MM.1S (cell line): ENCODE measurements around the gene KAZALD1.

Source experiments
- DNase-seq: peaks from one replicate; pipeline ENCODE4 v3.0.0-alpha.2; 2015
- H2AFZ ChIP-seq: fragments of 300-600 bp; sonication (generic); 2 replicates; pipeline ENCODE4 v1.6.0; 2016; ENCODE audit warnings: antibody characterized with exemption, low read length
- H3F3A ChIP-seq: fragments of 300-600 bp; sonication (generic); 2 replicates; pipeline ENCODE4 v1.6.1; 2016; ENCODE audit warnings: mild to moderate bottlenecking, antibody characterized with exemption, low read length, moderate library complexity, mixed read lengths; ENCODE audit not compliant: insufficient read depth
- H3K27ac ChIP-seq: fragments of 300-600 bp; sonication (generic); 2 replicates; pipeline ENCODE4 v1.5.1; 2016; ENCODE audit warnings: mild to moderate bottlenecking, low read length
- H3K27me3 ChIP-seq: fragments of 300-600 bp; sonication (generic); replicated peaks from 2 replicates; pipeline ENCODE4 v1.6.0; 2016; ENCODE audit warnings: low read length; ENCODE audit not compliant: insufficient read depth
- H3K36me3 ChIP-seq: fragments of 300-600 bp; sonication (generic); replicated peaks from 2 replicates; pipeline ENCODE4 v1.6.1; 2016; ENCODE audit warnings: mild to moderate bottlenecking, low read length, mixed read lengths; ENCODE audit not compliant: insufficient read depth
- H3K4me1 ChIP-seq: fragments of 300-600 bp; sonication (generic); 2 replicates; pipeline ENCODE4 v1.6.1; 2016; ENCODE audit warnings: low read length, mixed read lengths
- H3K4me2 ChIP-seq: fragments of 300-600 bp; sonication (generic); 2 replicates; pipeline ENCODE4 v1.6.0; 2016; ENCODE audit warnings: low read depth, low read length
- H3K4me3 ChIP-seq: fragments of 300-600 bp; sonication (generic); 2 replicates; pipeline ENCODE4 v1.5.1; 2016; ENCODE audit warnings: low read length, mixed read lengths
- H3K79me2 ChIP-seq: fragments of 300-600 bp; sonication (generic); 2 replicates; pipeline ENCODE4 v1.6.1; 2016; ENCODE audit warnings: mixed run types, low read length, mixed read lengths
- H3K9ac ChIP-seq: fragments of 300-600 bp; sonication (generic); 2 replicates; pipeline ENCODE4 v1.6.1; 2016; ENCODE audit warnings: low read length, mixed read lengths
- H3K9me2 ChIP-seq: fragments of 300-600 bp; sonication (generic); replicated peaks from 2 replicates; pipeline ENCODE4 v1.6.1; 2016; ENCODE audit warnings: mild to moderate bottlenecking, low read length, mixed read lengths; ENCODE audit not compliant: insufficient read depth
- H3K9me3 ChIP-seq: fragments of 300-600 bp; sonication (generic); replicated peaks from 2 replicates; pipeline ENCODE4 v1.6.1; 2016; ENCODE audit warnings: mild to moderate bottlenecking, low read length, mixed read lengths; ENCODE audit not compliant: insufficient read depth
- H4K20me1 ChIP-seq: fragments of 300-600 bp; sonication (generic); 2 replicates; pipeline ENCODE4 v1.6.1; 2016; ENCODE audit warnings: mild to moderate bottlenecking, low read length, moderate library complexity, mixed read lengths; ENCODE audit not compliant: insufficient read depth
- EZH2 ChIP-seq: fragments of 300-600 bp; sonication (generic); optimal IDR thresholded peaks from 2 replicates; pipeline ENCODE3; 2017; ENCODE audit warnings: low read depth, mild to moderate bottlenecking, antibody characterized with exemption, low read length, mixed read lengths
- EZH2phosphoT487 ChIP-seq: fragments of 300-600 bp; sonication (generic); IDR thresholded peaks from 2 replicates; pipeline ENCODE4 v1.6.1; 2018; ENCODE audit warnings: antibody characterized with exemption, low read length
- TF ChIP-seq, protein P1 (sequence below): fragments of 300-600 bp; sonication (generic); IDR thresholded peaks from 2 replicates; pipeline ENCODE4 v1.5.1; 2016; ENCODE audit warnings: antibody characterized with exemption, low read length, mixed read lengths

The KAZALD1 gene

DNA sequence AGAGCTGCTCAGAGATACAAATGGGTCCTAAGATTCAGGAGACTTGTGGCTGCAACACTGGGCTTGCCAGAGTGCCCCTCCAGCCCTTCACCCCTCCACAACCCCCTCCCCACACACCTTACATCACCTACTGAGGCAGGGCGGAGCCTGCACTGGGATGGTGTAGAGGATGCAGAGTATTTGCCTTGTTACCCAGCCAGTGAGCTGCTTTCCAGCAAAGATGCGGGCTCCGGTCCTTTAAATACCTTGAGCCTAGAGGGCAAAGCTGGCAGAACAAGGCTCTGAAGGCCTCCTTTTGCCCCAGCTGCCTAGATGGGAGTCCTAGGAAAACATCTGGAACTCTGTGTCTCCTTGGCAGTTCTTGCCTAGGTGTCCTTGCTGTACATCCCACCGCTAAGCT, 34.6 kb downstream of the KAZALD1 start:
- no peak for DNase-seq
- no peaks in the 10 kb centered on the region for H3K79me2 ChIP-seq
- H3K9me2 ChIP-seq = no peaks in the 10 kb centered on the region
- H3K36me3 ChIP-seq = no peaks in the 10 kb centered on the region
- H3K4me2 ChIP-seq = no peak overlapping the region
- no peaks in the 10 kb centered on the region for H3K4me1 ChIP-seq
- H3K27ac ChIP-seq = no peak overlapping the region
- no peaks in the 10 kb centered on the region for H3F3A ChIP-seq
- TF ChIP-seq EZH2 = no peak
- TF ChIP-seq, protein P1, sequence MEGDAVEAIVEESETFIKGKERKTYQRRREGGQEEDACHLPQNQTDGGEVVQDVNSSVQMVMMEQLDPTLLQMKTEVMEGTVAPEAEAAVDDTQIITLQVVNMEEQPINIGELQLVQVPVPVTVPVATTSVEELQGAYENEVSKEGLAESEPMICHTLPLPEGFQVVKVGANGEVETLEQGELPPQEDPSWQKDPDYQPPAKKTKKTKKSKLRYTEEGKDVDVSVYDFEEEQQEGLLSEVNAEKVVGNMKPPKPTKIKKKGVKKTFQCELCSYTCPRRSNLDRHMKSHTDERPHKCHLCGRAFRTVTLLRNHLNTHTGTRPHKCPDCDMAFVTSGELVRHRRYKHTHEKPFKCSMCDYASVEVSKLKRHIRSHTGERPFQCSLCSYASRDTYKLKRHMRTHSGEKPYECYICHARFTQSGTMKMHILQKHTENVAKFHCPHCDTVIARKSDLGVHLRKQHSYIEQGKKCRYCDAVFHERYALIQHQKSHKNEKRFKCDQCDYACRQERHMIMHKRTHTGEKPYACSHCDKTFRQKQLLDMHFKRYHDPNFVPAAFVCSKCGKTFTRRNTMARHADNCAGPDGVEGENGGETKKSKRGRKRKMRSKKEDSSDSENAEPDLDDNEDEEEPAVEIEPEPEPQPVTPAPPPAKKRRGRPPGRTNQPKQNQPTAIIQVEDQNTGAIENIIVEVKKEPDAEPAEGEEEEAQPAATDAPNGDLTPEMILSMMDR = no peak
- H3K4me3 ChIP-seq = no peak overlapping the region
- H4K20me1 ChIP-seq = no peaks in the 10 kb centered on the region
- peaks cover 55% of the 10 kb centered on the region for H3K27me3 ChIP-seq
- H3K9me3 ChIP-seq = no peaks in the 10 kb centered on the region
- no peak overlapping the region for H2AFZ ChIP-seq
- H3K9ac ChIP-seq = no peak overlapping the region

DNA sequence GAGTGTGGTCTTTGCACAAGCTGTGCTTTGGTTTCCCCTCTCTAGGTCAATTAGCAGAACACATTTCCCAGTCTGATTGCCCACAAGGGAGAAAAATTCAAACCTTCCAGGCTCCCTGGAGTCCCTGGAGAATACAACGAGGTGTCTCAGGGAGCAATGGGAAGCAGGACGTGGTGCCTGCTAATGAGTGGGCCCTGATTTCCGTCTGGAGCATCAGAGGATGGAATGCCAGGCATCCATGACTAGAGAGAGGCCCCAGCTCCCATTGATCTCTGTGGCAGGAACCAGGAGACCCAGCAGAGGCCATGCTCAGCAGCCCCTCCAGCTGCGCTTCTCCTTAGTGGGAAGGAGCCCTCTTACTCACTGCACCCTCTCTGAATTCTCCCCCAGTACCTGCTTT, 36.1 kb downstream of the KAZALD1 start:
- Histone ChIP-seq H3F3A (no peaks in the 10 kb centered on the region), H4K20me1 (no peaks in the 10 kb centered on the region), H3K27me3 (peaks cover 50% of the 10 kb centered on the region), H3K79me2 (no peaks in the 10 kb centered on the region), H3K4me1 (no peaks in the 10 kb centered on the region), H3K9ac (no peak overlapping the region), H3K4me2 (no peak overlapping the region), H2AFZ (no peak overlapping the region), H3K36me3 (no peaks in the 10 kb centered on the region), H3K27ac (no peak overlapping the region), H3K9me2 (no peaks in the 10 kb centered on the region), H3K4me3 (no peak overlapping the region), H3K9me3 (no peaks in the 10 kb centered on the region)
- TF ChIP-seq EZH2 (no peak), EZH2phosphoT487 (no peak)
- TF ChIP-seq, protein P1 = no peak
- DNase-seq = no peak

DNA sequence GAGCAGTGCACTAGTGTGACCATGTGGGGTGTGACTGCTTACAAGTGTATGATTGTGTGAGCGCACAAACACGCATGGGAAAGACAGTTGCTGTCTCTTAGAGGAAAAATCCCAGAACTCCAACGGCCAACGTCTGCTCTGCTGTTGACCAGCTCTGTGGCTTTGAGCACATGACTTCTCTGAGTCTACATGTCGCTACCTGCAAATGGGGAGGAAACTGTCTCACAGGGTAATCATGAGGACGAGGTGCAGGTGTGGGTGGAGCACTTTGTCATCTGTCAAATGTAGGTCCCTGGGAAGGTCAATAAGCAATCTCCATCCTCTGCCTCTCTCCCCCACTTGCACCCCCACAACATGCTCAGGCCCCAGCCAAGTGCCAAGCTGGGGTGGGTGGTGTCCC, 38.1 kb downstream of the KAZALD1 start:
- Histone ChIP-seq H3K4me1 (no peaks in the 10 kb centered on the region), H3K36me3 (no peaks in the 10 kb centered on the region), H3K27ac (no peak overlapping the region), H3K9ac (no peak overlapping the region), H3K27me3 (peaks cover 35% of the 10 kb centered on the region), H3K4me2 (no peak overlapping the region), H2AFZ (no peak overlapping the region), H3K9me2 (no peaks in the 10 kb centered on the region), H3F3A (no peaks in the 10 kb centered on the region), H3K79me2 (no peaks in the 10 kb centered on the region), H3K9me3 (no peaks in the 10 kb centered on the region), H3K4me3 (no peak overlapping the region), H4K20me1 (no peaks in the 10 kb centered on the region)
- DNase-seq = no peak
- TF ChIP-seq, protein P1 = no peak
- no peak for TF ChIP-seq EZH2
- TF ChIP-seq EZH2phosphoT487 = no peak
